Measurements from ENCODE around the gene TAGLN. TPM values are rescaled to one million over a fixed set of nuclear protein-coding genes. Genes with fewer than 3 reads are reported as not detected.
A peak's percentile ranks its signal among the peaks of the same experiment; 100 is the strongest.

TAGLN gene
- polyA plus RNA-seq, 4 donors, result 57.9 to 611 (median 134) TPM

GRCh38 chr11:117219001-117219400 lies 19.8 kb downstream of the TAGLN start:
- WGBS, 3 donors, result 88 to 91% (median 89%) methylated on average over 9 of the region's 9 CpGs
- Histone ChIP-seq H3K4me3 (ENCODE audit: low read depth in 1 of 3, low read length in 3 of 3) (no peak overlapping the region), H3K9me3 (ENCODE audit: control insufficient read depth in 2 of 2, insufficient read depth in 1 of 2, low read depth in 1 of 2, low read length in 1 of 2) (no peaks in the 10 kb centered on the region), H3K27me3 (ENCODE audit: control insufficient read depth in 3 of 3, insufficient read depth in 3 of 3, low read length in 3 of 3) (no peaks in the 10 kb centered on the region), H3K36me3 (ENCODE audit: control insufficient read depth in 3 of 3, insufficient read depth in 2 of 3, low read depth in 1 of 3, low read length in 3 of 3) (peaks cover 17 to 77% (median 36%) of the 10 kb centered on the region in 3 donors), H3K4me1 (ENCODE audit: control insufficient read depth in 3 of 3, insufficient read depth in 2 of 3, low read depth in 1 of 3, low read length in 2 of 3) (peaks cover 7 to 40% (median 22%) of the 10 kb centered on the region in 3 donors), H3K27ac (ENCODE audit: low read depth in 1 of 3, low read length in 2 of 3) (peak overlapping the region in 1 of 3 donors; percentile 42)
- no peak for FAIRE-seq
- DNase-seq, result no peak

GRCh38 chr11:117219455-117219854 lies 20.3 kb downstream of the TAGLN start:
- DNase-seq (no peak), FAIRE-seq (no peak)
- H3K27me3 ChIP-seq (ENCODE audit: control insufficient read depth in 3 of 3, insufficient read depth in 3 of 3, low read length in 3 of 3), result no peaks in the 10 kb centered on the region
- no peaks in the 10 kb centered on the region for H3K9me3 ChIP-seq (ENCODE audit: control insufficient read depth in 2 of 2, insufficient read depth in 1 of 2, low read depth in 1 of 2, low read length in 1 of 2)
- WGBS, 3 donors, result 78 to 85% (median 82%) methylated on average over 8 of the region's 8 CpGs
- peaks cover 17 to 79% (median 36%) of the 10 kb centered on the region in 3 donors for H3K36me3 ChIP-seq (ENCODE audit: control insufficient read depth in 3 of 3, insufficient read depth in 2 of 3, low read depth in 1 of 3, low read length in 3 of 3)
- H3K4me3 ChIP-seq (ENCODE audit: low read depth in 1 of 3, low read length in 3 of 3), result no peak overlapping the region
- peak overlapping the region in 2 of 3 donors; percentile 61 to 67 for H3K27ac ChIP-seq (ENCODE audit: low read depth in 1 of 3, low read length in 2 of 3)
- H3K4me1 ChIP-seq (ENCODE audit: control insufficient read depth in 3 of 3, insufficient read depth in 2 of 3, low read depth in 1 of 3, low read length in 2 of 3), result peaks cover 7 to 45% (median 23%) of the 10 kb centered on the region in 3 donors

GRCh38 chr11:117219995-117220394 lies 20.8 kb downstream of the TAGLN start:
- Histone ChIP-seq H3K27me3 (ENCODE audit: control insufficient read depth in 3 of 3, insufficient read depth in 3 of 3, low read length in 3 of 3) (no peaks in the 10 kb centered on the region), H3K9me3 (ENCODE audit: control insufficient read depth in 2 of 2, insufficient read depth in 1 of 2, low read depth in 1 of 2, low read length in 1 of 2) (no peaks in the 10 kb centered on the region), H3K4me1 (ENCODE audit: control insufficient read depth in 3 of 3, insufficient read depth in 2 of 3, low read depth in 1 of 3, low read length in 2 of 3) (peaks cover 7 to 49% (median 23%) of the 10 kb centered on the region in 3 donors), H3K36me3 (ENCODE audit: control insufficient read depth in 3 of 3, insufficient read depth in 2 of 3, low read depth in 1 of 3, low read length in 3 of 3) (peaks cover 15 to 77% (median 33%) of the 10 kb centered on the region in 3 donors), H3K4me3 (ENCODE audit: low read depth in 1 of 3, low read length in 3 of 3) (no peak overlapping the region), H3K27ac (ENCODE audit: low read depth in 1 of 3, low read length in 2 of 3) (peak overlapping the region in 2 of 3 donors; percentile 61 to 78)
- WGBS, 3 donors, result 60 to 80% (median 61%) methylated on average over 4 of the region's 4 CpGs
- peak in 1 of 2 donors; percentile 40 for DNase-seq
- no peak for FAIRE-seq

GRCh38 chr11:117220568-117220967 lies 21.4 kb downstream of the TAGLN start:
- H3K4me3 ChIP-seq (ENCODE audit: low read depth in 1 of 3, low read length in 3 of 3), result no peak overlapping the region
- peaks cover 7 to 54% (median 23%) of the 10 kb centered on the region in 3 donors for H3K4me1 ChIP-seq (ENCODE audit: control insufficient read depth in 3 of 3, insufficient read depth in 2 of 3, low read depth in 1 of 3, low read length in 2 of 3)
- 70 to 88% (median 88%) methylated on average over 9 of the region's 9 CpGs for WGBS, 3 donors
- H3K36me3 ChIP-seq (ENCODE audit: control insufficient read depth in 3 of 3, insufficient read depth in 2 of 3, low read depth in 1 of 3, low read length in 3 of 3), result peaks cover 15 to 80% (median 35%) of the 10 kb centered on the region in 3 donors
- H3K27me3 ChIP-seq (ENCODE audit: control insufficient read depth in 3 of 3, insufficient read depth in 3 of 3, low read length in 3 of 3), result no peaks in the 10 kb centered on the region
- FAIRE-seq, result no peak
- DNase-seq, result no peak
- no peaks in the 10 kb centered on the region for H3K9me3 ChIP-seq (ENCODE audit: control insufficient read depth in 2 of 2, insufficient read depth in 1 of 2, low read depth in 1 of 2, low read length in 1 of 2)
- H3K27ac ChIP-seq (ENCODE audit: low read depth in 1 of 3, low read length in 2 of 3), result peak overlapping the region in 2 of 3 donors; percentile 61 to 78

- 66 to 84% (median 83%) methylated on average over 7 of the region's 7 CpGs for WGBS, 3 donors
- Histone ChIP-seq H3K36me3 (ENCODE audit: control insufficient read depth in 3 of 3, insufficient read depth in 2 of 3, low read depth in 1 of 3, low read length in 3 of 3) (peaks cover 15 to 81% (median 32%) of the 10 kb centered on the region in 3 donors), H3K4me1 (ENCODE audit: control insufficient read depth in 3 of 3, insufficient read depth in 2 of 3, low read depth in 1 of 3, low read length in 2 of 3) (peaks cover 7 to 56% (median 23%) of the 10 kb centered on the region in 3 donors)
Observed at GRCh38 chr11:117220999-117221774, 22.0 kb downstream of the TAGLN start.

GRCh38 chr11:117221775-117222517 lies 22.8 kb downstream of the TAGLN start:
- WGBS, 3 donors, result 71 to 85% (median 84%) methylated on average over 7 of the region's 7 CpGs
- peak overlapping the region; percentile 16 to 78 (median 61) for H3K27ac ChIP-seq (ENCODE audit: low read depth in 1 of 3, low read length in 2 of 3)
- no peaks in the 10 kb centered on the region for H3K27me3 ChIP-seq (ENCODE audit: control insufficient read depth in 3 of 3, insufficient read depth in 3 of 3, low read length in 3 of 3)
- DNase-seq, result peak in 1 of 2 donors; percentile 71
- no peak for FAIRE-seq
- no peaks in the 10 kb centered on the region for H3K9me3 ChIP-seq (ENCODE audit: control insufficient read depth in 2 of 2, insufficient read depth in 1 of 2, low read depth in 1 of 2, low read length in 1 of 2)
- peaks cover 7 to 56% (median 23%) of the 10 kb centered on the region in 3 donors for H3K4me1 ChIP-seq (ENCODE audit: control insufficient read depth in 3 of 3, insufficient read depth in 2 of 3, low read depth in 1 of 3, low read length in 2 of 3)
- no peak overlapping the region for H3K4me3 ChIP-seq (ENCODE audit: low read depth in 1 of 3, low read length in 3 of 3)
- peaks cover 15 to 85% (median 35%) of the 10 kb centered on the region in 3 donors for H3K36me3 ChIP-seq (ENCODE audit: control insufficient read depth in 3 of 3, insufficient read depth in 2 of 3, low read depth in 1 of 3, low read length in 3 of 3)

More at GRCh38 chr11:117220999-117221774, 22.0 kb downstream of the TAGLN start:
- DNase-seq (no peak), FAIRE-seq (no peak)
- H3K27ac ChIP-seq (ENCODE audit: low read depth in 1 of 3, low read length in 2 of 3), result peak overlapping the region in 2 of 3 donors; percentile 61 to 78
- H3K4me3 ChIP-seq (ENCODE audit: low read depth in 1 of 3, low read length in 3 of 3), result no peak overlapping the region
- no peaks in the 10 kb centered on the region for H3K9me3 ChIP-seq (ENCODE audit: control insufficient read depth in 2 of 2, insufficient read depth in 1 of 2, low read depth in 1 of 2, low read length in 1 of 2)
- no peaks in the 10 kb centered on the region for H3K27me3 ChIP-seq (ENCODE audit: control insufficient read depth in 3 of 3, insufficient read depth in 3 of 3, low read length in 3 of 3)

- H3K27ac ChIP-seq (ENCODE audit: low read depth in 1 of 3, low read length in 2 of 3), result no peak overlapping the region
- H3K4me1 ChIP-seq (ENCODE audit: control insufficient read depth in 3 of 3, insufficient read depth in 2 of 3, low read depth in 1 of 3, low read length in 2 of 3), result peaks cover 7 to 56% (median 23%) of the 10 kb centered on the region in 3 donors
- no peak for FAIRE-seq
- H3K36me3 ChIP-seq (ENCODE audit: control insufficient read depth in 3 of 3, insufficient read depth in 2 of 3, low read depth in 1 of 3, low read length in 3 of 3), result peaks cover 9 to 85% (median 30%) of the 10 kb centered on the region in 3 donors
- DNase-seq, result no peak
- H3K27me3 ChIP-seq (ENCODE audit: control insufficient read depth in 3 of 3, insufficient read depth in 3 of 3, low read length in 3 of 3), result no peaks in the 10 kb centered on the region
- no peak overlapping the region for H3K4me3 ChIP-seq (ENCODE audit: low read depth in 1 of 3, low read length in 3 of 3)
- H3K9me3 ChIP-seq (ENCODE audit: control insufficient read depth in 2 of 2, insufficient read depth in 1 of 2, low read depth in 1 of 2, low read length in 1 of 2), result no peaks in the 10 kb centered on the region
- 92 to 96% (median 93%) methylated on average over 14 of the region's 14 CpGs for WGBS, 3 donors
Observed at GRCh38 chr11:117222991-117223740, 24.0 kb downstream of the TAGLN start.
